Suppressor macrophage (primary cell): ENCODE data around the gene ARHGEF4.

Experiments used
- DNase-seq, 4 experiments: peaks; one replicate each; pipeline ENCODE4 v3.0.0-alpha.2; 2020 to 2022

The ARHGEF4 gene

DNA sequence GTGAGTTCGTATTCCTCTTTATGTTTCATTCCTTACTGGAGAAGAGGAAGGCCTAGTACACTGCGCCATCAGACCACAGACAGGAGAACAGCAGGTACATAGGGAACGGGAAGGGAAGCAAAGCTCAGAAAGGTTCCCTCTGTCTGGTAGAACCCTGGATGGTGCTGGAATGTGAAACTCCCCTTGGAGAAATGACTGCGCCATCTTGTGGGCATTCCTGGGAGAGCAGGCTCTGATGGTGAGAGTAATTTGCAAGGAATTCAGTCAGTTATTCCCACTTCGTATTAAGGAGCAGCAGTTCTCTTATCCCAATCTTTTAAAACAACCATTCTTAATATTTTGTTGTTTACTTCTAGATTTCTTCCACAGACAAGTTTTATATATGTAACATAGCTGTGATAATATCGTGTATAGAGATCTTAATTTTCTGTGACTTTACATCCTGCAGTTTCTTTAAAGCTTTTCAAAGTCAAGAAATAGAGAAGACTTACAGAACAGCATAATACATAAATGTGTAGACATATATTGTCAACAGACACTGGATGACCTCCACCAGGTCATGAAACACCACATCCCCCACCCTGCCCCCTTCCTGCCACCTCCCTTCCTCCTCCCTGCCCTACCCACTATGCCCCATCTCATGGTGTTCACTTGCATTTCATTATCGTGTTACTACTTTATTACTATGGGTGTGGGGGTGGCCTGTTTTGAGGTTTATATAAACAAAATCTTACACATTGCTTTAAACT, 83.9 kb downstream of the ARHGEF4 start:
- peak; percentile 63 to 82 (median 74) for DNase-seq

DNA sequence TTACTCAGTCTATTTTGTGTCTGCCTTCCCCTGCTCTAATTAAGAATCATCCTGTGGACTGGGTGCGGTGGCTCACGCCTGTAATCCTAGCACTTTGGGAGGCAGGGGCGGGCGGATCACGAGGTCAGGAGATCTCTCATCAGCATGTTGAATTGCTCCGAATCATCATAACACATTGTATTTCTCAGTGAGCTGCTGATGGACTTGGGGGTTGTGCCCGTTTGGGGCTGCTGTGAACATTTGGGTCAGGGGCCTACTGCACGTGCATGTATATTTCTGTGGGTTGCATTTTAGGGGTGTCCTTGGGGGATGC, 84.4 kb downstream of the ARHGEF4 start:
- DNase-seq, result no peak

DNA sequence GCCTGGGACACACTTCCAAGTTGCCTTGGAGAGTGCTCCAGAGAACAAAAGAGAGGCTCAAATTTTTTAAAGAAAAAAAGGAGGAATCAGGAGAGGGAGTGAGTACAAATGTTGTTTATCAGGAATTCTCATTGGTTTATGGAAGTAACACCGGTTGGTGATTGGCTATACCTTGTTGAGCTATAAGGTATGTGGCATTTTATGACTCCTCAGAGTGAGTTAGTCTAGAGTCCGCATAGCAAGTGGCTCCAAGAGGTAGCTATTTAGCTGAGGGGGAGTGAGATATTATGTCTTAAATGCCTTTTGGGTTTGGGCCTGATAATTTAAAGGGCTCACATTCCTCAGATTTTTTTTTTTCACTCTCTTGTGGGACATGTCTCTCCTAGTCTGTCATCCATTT, 85.7 kb downstream of the ARHGEF4 start:
- DNase-seq, result no peak

DNA sequence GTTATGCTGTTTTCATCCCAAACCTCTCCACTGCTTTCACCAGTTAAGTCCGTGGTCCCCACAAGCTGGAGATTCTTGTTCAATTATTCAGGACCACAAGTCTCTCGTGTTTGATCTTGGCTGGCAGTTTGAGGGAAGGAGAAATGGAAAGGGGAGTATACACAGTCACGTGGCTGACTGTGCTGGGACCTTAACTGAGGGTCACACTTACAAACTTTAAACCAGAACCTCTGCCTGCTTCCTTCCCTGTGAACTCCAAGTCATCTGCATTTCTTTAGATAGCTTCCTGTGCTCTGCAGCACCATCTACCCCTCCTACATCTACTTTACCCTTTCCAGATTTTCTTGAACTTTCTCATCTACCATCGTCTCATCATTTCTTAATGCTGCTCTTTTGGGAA, 91.7 kb downstream of the ARHGEF4 start:
- DNase-seq, result no peak

DNA sequence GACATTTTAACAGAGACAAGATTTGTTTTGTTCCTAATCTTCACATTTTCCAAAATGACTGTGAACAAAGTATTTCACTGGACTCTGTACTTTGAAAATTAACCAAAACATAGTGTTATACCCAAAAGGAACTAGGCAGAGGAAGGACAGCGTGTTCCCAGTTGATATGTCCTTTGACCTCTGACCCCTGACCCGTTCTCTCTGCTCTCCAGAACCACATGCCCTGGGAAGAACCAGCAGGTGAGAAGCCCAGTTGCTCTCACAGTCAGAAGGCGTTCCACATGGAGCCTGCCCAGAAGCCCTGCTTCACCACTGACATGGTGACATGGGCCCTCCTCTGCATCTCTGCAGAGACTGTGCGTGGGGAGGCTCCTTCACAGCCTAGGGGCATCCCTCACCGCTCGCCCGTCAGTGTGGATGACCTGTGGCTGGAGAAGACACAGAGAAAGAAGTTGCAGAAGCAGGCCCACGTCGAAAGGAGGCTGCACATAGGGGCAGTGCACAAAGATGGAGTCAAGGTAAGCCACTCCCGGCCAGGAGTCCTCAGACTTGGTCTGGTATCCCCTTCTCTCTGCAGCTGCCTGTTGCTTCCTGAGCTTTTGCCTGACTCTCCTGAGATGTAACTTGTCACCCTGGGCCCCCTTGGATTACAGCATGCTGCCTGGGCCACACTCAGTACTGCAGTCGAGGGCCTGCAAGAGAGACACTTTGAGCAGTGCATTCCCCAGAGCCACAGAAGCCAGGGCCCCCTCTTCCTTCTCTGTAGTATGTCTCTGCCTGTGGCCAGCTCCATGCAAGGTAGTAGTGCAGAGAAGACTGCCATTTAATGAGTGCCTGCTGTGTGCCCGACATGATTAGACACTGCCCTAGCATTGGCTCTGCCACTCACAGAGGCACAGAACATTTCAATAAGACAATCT, 94.3 kb downstream of the ARHGEF4 start:
- DNase-seq, result no peak

DNA sequence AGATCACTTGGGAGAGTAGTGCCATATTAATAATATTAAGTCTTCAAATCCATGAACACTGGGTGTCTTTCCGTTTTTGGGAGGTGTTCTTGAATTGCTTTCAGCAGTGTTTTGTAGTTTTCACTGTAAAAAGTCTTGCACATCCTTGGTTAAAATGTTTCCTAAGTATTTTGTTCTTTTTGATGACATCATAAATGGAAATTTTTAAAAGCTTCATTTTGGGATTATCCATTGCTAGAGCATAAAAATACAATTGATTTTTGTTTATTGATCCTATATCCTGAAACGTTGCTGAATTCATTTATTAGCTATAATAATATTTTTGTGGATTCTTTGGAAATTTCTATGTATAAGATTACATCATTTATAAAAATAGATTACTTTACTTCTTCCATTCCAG, 96.8 kb downstream of the ARHGEF4 start:
- no peak for DNase-seq

DNA sequence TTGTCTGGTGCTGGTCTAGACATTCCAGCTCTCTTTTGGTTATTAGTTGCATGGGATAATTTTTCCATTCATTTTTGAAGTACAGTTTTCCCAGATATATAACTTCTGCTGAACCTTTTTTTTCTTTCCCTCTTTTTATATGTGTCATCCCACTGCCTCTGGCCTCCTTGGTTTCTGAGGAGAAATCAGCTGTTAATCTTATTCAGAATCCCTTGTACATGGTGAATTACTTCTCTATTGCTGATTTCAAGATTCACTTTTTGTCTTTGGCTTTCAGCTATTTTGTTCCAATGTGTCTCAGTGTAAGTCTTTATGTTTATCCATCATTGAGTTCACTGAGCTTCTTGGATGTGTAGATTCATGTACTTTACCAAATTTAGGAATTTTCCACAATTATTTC, 99.7 kb downstream of the ARHGEF4 start:
- DNase-seq, result no peak

DNA sequence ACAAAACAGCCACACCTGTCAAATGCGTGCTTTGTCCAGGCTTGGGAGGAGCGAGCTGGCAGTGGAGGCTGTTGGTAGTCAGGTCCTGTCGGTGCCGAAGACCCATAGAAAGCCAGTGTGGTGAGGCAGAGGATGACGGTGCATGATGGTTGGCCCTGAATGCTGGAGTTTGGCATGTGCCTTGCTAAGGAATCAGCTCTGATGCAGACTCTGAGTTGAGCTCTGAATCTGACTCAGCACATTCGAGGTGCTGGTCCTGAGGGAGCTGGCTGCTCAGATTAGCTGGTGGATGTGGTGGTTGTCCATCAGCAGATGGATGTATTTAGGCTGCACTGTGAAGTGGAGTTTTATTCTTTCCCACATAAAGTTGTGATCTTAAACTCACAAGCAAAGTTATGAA, 111.3 kb downstream of the ARHGEF4 start:
- DNase-seq, result no peak

DNA sequence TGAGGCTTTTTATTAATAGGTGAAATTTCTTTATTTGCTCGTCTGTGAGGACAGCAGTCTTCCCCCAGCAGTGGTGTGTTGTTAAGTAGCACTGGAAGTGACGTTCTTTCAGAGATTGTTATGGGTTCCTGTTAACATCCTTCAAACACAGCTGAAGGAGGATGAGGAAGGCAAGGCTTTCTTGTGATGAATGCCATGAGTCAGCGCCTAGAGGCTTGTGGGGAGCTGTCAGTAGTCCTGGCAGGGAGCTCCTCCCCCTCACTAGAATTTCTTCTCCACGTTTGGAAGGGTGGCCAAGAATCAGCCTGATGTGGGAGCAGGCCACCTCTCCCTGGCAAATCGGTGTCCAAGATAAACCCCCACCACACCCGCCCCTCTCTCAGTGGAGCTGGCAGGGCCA, 113.2 kb downstream of the ARHGEF4 start:
- no peak for DNase-seq

DNA sequence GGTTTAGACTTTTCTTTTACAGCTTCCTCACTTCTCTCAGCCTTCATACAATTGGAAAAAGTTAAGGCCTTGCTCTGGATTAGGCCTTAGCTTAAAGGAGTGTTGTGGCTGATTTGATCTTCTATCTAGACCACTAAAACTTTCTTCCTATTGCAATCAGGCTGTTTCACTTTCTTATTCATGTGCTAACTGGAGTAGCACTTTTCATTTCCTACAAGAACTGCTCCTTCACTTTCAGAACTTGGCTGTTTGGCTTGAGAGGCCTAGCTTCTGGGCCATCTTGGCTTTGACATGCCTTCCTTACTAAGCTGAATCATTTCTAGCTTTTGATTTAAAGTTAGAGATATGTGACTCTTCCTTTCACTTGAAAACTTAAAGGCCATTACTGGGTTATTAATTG, 114.3 kb downstream of the ARHGEF4 start:
- no peak for DNase-seq

DNA sequence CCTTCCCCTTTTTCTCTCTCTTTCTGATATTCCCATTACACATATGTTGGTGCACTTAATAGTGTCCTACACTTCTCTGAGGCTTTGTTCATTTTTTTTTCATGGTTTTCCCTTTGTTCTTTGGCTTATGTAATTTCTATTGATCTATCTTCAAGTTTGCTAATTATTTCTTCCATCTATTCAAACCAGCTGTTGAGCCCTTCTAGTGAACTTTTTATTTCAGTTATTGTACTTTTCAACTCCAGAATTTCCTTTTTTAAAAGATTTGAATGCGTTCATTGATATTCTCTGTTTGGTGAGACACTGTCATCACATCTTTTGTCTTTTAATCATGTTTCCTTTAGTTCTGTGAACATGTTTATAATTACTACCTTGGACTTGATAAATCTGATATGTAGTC, 118.2 kb downstream of the ARHGEF4 start:
- no peak for DNase-seq

DNA sequence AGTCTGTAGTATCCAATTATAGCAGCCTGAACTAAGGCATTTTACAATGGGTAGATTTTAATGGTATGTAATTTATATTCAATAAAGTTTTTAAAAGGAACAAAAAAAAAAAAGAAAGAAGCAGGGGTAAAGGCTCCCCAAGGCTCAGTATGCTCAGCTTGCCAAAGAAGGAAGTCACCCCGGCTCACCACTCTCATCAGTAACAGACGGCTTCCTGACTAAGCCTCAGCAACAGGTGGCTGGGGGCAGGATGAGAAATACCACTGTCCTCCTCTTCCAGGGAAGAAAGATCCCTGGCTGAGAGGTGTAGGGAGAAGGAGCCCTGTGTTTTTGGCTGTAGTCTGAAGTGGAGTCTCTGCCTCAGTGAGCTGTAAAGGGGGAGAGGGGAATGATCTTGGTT, 121.2 kb downstream of the ARHGEF4 start:
- peak in 1 of 4 experiments; percentile 2 for DNase-seq

DNA sequence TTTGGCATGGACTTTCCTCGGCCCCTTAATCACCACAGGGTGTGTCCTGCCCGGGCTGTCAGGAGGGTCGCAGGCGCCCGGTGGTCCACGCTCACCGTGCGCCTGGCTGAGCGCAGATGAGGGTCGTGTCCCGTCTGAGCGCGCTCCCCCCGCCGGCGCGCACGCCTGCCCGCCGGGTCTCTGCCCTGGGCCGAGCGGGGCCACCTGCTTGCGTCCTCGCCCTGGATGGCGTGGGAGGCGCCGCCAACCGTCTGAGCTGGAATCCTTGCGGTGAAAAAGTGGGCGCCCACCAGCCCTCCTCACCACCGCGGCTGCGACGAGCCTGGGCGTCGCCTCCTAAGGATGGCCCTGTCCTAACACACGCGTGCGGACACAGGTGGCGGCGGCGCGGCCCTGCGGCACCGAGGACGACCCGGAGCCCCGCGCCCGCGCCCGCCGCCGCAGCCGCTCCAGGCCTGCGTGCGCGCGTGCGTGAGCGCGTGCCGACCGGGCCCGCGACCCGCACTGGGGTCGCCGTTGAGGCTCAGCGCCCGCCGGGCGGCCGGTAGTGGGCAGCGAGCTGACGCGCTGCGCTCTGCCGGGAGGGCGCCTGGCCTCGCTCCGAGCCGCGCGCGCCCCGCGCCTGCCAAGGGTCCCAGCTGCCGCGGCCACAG, 126.6 kb downstream of the ARHGEF4 start:
- no peak for DNase-seq

DNA sequence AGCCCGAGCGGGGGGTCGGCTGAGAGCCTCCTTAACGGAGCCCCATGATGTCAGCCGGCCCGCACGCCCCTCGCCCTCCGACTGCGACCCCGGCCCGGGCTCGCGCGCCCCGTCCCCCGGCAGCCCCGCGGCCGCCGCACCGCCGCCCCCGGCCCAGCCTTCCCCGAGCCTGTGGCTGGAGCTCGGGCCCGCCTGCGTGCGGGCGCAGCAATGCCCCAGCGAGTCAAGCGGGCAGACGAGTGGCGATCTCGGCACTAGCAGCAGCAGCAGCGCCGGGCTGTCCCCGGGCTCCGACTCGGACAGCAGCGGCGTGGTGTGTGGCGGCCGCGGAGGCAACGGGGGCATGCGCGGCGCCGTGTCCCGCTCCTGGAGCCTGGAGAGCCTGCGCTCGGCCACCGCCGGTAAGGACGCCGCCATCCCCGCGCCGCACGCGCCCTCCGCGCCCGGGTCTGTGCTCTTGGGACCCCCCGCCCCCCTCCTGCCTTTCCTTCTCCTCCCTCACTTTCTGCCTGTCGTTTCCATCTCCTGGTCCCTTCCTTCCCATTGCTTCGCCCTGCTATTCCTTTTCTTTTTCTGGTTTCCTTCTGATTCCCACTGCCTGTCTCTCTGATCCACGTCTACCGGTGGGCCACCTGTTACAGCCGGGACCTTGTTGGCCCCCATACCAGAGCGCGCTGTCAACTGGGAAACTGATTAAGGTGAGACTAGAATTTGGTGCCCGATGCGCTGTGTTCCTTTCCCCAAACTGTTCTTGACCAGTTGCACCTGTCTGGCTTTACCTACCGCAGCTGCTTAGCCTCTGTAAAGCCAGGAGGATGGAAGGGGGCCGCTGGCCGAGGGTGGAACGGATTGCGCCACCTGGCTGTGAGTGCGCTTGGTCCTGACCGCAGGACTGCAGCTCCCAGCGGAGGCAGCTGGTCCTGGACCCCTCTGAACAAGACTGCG, 127.4 kb downstream of the ARHGEF4 start:
- DNase-seq, result peak in 1 of 4 experiments; percentile 39

DNA sequence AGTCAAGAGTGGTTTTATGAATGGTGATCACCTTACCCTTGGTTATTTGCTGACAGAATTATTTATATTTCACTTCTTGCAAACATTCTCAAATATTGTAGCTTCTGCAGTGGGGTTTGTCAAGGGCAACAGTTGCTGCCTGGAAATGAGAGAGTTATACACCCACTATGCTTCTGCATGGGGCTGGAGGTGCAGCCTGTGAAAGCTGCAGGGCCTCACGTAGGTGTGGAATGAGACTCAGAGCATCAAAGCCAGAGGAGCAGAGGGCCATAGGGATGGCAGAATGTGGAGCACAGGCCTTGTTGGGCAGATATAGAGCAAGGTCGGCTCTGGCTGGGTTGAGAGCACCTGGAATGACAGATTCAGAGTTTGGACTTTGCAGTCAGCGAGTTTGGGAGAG, 128.2 kb downstream of the ARHGEF4 start:
- no peak for DNase-seq

DNA sequence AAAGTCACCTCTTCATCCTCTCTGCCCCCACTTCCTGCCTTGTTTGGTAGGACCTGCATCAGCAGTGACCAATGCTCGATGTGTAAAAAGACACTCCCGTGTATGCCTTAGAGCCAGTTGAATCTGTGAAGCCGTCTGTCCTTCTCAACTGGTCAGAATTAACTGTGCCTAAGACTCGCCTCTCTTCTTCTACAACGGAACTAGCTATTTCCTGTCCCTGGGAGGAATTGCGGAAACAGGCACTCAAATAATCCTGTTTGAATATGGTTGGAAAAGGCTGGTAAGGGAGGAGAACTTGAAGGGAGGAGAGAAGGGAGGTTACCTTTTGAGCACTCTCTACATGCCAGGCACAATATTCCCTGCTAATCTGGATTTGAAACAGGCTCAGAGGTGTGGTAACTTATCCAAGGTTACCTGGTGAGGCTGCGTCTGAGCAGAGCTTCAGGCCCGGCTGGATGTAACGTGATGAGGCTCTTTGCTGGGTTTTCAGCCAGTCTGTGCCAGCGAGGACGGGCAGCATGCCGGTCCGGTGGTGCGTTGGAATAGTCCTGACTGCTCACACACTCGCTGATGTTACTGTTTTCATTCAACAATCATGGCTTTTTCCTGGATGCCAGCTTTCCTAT, 129.5 kb downstream of the ARHGEF4 start:
- DNase-seq, result peak in 1 of 4 experiments; percentile 16

DNA sequence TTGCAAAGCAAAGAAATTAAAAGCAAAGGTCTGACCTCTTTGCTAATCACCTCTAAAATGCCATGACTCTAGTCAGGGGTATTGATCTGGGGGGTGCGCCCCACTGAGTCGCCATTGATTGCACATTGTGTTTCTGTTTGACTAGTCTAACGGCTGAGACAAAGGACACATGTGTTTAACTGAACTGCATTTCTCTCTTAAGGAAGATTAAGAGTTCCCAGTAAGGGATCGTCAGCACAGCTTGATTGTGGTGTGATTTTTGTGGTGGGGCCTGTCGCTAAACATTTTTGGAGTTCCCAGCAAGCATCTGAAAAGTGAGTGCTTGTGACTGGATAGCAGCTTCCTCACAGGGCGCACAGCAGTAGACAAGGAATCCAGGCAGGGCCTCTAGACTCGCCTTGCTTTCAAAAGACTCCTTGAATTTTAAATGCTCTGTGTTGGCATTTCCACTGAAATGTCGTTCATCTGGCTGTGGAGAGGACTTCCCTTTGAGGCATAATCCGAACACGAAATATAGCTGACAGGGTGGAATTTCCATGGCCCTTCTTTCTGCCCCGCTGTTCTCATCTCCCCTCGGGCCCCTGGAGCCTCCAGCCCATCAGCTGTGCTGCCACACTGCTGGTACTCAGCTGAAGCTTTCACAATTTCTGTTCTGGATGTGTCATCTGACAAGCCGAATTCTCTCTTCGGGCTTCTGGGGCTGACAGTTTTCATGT, 130.2 kb downstream of the ARHGEF4 start:
- DNase-seq, result no peak

DNA sequence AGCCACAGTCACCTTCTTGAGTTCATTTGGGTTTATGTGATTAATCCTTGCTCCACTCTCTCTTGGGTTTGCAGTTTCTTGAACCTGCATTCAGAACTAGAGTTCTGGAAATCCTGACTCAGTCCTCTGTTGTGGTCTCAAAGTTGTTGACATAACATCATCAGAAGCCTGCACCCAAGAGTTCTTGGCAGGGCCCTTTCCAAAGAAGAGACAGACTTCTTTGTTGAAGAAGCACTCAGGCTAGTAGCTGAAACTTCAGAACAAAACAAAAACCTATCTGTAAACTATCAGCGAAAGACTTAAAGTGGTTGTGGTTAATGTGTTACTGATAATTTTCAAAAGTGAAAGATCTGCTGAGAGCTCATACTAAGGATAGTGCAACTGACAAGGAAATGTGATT, 135.7 kb downstream of the ARHGEF4 start:
- DNase-seq, result no peak

DNA sequence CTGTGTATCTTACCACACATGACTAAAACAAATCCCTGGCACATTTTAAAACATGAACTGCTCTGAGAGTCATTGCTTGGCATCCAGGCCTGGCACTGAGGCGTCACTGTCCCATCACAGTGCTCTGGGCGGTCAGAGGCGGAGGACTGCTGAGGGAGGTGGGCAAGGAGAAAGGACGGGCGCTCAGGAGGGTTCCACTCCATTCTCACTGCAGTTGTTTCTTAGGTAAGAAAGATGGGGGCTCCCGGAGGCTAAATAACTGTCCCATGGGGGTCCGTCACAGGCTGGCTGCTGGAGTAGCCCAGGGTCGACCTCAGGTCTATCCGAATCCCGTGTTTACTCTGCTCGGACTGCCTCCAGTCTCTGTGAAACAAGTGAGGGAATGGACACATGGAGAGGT, 139.0 kb downstream of the ARHGEF4 start:
- no peak for DNase-seq

DNA sequence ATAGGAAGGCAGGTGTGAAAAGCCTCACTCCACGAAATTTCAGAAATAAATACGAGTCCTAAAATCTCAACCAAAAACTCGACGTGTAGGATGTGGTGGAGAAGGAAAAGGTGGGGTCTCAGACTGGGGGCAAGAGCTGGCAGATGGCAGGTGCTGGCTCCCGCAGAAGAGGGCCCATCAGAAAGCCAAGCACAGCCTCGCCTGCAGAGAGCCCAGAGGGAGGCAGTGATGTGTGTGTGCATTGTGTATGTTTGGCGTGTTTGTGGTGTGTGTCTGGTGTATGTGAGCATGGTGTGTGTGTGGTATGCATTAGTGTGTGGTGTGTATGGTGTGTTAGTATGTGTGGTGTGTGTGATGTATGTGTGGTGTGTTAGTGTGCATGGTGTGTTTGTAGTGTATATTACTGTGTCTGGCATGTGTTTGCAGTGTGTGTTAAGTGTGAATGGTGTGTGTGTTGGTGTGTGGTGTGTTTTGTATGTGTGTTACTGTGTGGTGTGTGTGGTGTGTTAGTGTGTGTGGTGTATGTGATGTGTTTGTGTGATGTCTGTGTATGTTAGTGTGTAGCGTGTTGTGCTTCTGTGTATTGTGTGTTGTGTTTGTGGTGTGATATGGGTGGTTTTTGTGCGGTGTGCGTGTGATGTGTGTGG, 140.0 kb downstream of the ARHGEF4 start:
- DNase-seq, result no peak
